ENCODE measurements around the gene EN1.

DNA sequence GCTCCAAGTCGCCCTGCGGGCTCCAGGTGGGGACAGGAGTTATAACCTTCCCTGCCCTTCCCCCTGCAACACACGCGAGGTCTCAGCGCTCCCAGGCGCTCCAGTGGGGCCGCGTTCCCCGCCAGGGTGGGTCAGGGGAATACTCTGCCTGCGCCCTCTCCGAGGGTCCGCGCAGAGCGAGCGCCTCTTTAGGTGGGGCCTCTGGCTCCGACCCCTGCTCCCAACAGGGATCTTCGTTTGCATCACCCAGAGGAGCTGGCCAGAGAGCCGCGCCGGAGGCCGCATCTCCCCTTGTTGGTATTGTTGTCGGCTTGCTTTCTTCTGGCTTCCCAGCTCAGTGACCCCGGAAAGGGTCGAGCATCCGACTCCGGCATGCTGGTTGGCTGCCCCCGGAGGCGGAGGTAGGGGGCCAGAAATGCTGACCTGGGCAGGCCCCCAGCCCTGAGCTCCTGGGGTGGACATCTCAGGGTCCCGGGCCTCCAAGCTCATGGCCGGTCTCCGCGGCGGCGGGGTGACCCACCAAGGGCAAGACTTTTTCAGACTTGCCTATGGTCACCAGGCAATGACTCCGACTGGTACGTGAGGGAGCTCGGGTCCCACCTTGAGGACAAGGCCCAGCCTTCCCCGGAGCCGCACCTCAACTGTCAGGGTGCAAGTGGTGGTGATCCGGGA lies 11.2 kb upstream of the EN1 start:
- TF ChIP-seq, protein P1, sequence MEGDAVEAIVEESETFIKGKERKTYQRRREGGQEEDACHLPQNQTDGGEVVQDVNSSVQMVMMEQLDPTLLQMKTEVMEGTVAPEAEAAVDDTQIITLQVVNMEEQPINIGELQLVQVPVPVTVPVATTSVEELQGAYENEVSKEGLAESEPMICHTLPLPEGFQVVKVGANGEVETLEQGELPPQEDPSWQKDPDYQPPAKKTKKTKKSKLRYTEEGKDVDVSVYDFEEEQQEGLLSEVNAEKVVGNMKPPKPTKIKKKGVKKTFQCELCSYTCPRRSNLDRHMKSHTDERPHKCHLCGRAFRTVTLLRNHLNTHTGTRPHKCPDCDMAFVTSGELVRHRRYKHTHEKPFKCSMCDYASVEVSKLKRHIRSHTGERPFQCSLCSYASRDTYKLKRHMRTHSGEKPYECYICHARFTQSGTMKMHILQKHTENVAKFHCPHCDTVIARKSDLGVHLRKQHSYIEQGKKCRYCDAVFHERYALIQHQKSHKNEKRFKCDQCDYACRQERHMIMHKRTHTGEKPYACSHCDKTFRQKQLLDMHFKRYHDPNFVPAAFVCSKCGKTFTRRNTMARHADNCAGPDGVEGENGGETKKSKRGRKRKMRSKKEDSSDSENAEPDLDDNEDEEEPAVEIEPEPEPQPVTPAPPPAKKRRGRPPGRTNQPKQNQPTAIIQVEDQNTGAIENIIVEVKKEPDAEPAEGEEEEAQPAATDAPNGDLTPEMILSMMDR (IDR thresholded peaks at IDR 0.05), result no peak
- peak; percentile 91 for TF ChIP-seq EZH2 (IDR thresholded peaks at IDR 0.05)
- peak; percentile 97 for TF ChIP-seq EZH2phosphoT487 (IDR thresholded peaks at IDR 0.05)

Data from neural progenitor cell (in vitro differentiated cells).